Embryonic facial prominence (tissue), 1 donor: ENCODE results near the gene HLA-A.

Experiments
- DNase-seq: peaks from one replicate; pipeline ENCODE4 v3.0.0-alpha.2; 2016; ENCODE audit errors: extremely low spot score

HLA-A gene

DNA sequence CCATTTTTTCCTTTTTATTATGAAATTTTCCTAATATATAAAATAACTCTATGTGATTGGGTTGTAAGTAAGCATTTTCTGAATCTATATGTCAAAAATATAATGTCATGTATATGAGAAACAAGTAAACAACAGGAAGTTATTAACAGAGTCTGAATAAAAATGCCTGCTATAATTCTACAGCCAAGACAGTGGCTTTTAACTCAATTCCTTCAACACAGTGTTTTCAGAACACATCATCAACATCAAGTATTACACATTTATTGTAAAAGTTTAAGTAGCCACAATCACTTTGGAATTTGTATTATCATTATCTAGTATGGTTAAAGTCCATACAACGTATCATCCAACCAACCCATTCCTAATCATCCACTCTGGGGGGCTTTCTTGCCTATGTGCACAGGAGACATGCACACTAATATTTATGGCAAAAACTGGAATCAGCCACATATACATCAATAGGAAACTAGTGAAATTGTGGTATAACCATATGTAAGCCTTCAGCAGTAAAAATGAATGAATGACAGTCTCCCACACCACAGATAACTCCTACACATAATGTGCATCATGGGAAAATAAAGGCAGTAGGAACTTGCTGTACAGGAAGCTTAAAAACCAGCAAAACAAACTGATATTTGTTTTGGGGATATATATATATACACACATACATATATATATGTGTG lies 6.9 kb upstream of the HLA-A start:
- no peak for DNase-seq

DNA sequence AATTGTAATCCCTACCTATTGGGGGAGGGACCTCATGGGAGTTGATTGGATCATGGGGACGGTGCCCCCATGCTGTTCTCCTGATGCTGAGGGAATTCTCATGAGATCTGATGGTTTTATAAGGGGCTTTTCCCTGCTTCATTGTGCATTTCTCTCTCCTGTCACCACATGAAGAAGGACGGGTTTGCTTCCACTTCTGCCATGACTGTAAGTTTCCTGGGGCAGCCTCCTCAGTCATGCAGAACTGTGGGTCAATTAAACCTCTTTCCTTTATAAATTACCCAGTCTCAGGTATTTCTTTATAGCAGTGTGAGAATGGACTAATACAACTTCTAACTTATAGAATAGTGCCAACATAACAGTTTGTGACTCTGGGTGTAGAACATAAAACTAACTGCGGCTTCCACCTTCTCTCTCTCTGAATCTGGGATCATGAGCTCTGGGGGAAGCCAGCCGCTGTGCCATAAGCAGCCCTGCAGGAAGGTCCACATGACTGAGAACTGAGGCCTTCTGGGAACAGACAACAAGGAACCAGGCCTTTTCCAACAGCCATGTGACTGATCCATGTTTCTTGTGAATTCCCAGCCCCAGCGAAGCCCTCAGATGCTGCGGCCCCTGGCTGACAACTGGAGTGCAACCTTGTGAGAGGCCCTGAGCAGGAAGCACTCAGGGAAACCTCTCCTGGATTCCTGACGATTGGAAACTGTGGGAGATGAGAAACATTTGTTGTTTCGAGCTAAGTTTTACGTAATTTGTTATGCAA lies 3.4 kb upstream of the HLA-A start:
- no peak for DNase-seq

DNA sequence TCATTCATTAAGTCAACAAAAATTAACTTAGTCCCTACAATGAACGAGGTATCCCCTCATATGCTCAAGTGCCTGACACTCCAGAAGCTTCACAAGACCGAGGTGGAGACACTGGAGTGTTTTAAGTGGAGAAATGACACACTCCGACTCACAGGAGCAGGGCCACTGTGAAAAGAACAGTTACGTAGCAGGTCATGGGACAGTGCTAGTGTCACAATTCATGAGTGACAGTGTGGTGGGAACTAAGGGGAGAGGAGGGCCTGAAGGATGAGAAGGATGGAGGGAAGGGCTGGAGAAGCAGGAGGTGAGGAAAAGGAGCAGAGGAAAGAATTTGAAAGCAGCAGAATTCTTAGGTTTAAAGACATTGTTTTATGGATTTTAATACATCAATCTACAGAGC lies 1.3 kb upstream of the HLA-A start:
- DNase-seq = no peak

- no peak for DNase-seq
Measured at GRCh38 chr6:29941471-29941870, 861 bp upstream of the HLA-A start.

DNA sequence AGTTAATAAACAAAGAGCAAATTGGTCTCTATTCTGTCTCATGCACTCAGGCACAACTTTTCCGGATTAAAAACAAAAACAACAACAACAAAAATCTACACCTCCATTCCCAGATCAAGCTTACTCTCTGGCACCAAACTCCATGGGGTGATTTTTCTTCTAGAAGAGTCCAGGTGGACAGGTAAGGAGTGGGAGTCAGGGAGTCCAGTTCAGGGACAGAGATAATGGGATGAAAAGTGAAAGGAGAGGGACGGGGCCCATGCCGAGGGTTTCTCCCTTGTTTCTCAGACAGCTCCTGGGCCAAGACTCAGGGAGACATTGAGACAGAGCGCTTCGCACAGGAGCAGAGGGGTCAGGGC lies 437 bp upstream of the HLA-A start:
- DNase-seq = no peak

DNA sequence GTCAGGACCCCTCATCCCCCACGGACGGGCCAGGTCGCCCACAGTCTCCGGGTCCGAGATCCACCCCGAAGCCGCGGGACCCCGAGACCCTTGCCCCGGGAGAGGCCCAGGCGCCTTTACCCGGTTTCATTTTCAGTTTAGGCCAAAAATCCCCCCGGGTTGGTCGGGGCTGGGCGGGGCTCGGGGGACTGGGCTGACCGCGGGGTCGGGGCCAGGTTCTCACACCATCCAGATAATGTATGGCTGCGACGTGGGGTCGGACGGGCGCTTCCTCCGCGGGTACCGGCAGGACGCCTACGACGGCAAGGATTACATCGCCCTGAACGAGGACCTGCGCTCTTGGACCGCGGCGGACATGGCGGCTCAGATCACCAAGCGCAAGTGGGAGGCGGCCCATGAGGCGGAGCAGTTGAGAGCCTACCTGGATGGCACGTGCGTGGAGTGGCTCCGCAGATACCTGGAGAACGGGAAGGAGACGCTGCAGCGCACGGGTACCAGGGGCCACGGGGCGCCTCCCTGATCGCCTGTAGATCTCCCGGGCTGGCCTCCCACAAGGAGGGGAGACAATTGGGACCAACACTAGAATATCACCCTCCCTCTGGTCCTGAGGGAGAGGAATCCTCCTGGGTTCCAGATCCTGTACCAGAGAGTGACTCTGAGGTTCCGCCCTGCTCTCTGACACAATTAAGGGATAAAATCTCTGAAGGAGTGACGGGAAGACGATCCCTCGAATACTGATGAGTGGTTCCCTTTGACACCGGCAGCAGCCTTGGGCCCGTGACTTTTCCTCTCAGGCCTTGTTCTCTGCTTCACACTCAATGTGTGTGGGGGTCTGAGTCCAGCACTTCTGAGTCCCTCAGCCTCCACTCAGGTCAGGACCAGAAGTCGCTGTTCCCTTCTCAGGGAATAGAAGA lies 978 bp downstream of the HLA-A start:
- no peak for DNase-seq

GRCh38 chr6:29945281-29945820 lies 3.0 kb downstream of the HLA-A start:
- no peak for DNase-seq

- DNase-seq = no peak
Measured at GRCh38 chr6:29946223-29947076, 4.1 kb downstream of the HLA-A start.

- no peak for DNase-seq
Measured at GRCh38 chr6:29947077-29947980, 5.0 kb downstream of the HLA-A start.

- no peak for DNase-seq
Measured at GRCh38 chr6:29948277-29948676, 5.9 kb downstream of the HLA-A start.

DNA sequence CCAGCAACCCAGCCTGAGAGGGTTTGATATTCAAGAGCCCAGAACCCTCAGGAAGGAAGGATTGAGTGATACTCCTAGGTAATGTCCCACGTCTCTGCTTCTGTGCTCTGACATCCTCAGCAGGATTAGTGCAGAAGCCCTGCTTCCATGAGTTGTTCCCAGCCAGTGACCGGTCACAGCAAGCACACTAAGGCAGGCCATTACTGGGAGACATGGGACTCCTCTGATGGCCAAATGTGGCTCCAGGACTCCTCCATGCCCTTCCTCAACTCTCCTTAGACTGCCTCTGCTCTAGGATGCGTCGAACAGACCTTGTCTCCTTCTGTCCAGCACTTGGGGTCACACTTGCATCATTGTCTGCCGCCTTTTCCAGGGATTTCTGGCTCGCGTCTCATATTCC lies 7.6 kb downstream of the HLA-A start:
- DNase-seq = no peak

DNA sequence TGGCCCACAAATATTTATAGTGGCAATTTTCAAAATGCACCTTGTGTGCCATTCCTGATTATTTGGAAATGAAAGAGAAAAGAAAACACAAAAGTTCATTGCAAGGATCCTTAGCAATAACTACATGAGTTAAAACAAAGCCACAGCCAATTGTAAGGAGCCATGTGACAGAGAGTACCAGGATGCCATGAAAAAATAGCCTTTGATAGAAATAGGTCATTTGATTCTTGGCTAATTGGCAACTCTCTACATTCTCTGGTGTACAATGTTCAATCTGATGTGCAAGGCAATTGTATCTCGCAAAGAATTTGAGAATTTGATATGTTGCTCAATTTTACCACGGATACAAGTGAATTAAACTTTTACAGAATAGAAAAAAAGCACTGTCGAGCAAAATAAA lies 9.6 kb downstream of the HLA-A start:
- DNase-seq = no peak

- no peak for DNase-seq
Measured at GRCh38 chr6:29953001-29953441, 10.7 kb downstream of the HLA-A start.

DNA sequence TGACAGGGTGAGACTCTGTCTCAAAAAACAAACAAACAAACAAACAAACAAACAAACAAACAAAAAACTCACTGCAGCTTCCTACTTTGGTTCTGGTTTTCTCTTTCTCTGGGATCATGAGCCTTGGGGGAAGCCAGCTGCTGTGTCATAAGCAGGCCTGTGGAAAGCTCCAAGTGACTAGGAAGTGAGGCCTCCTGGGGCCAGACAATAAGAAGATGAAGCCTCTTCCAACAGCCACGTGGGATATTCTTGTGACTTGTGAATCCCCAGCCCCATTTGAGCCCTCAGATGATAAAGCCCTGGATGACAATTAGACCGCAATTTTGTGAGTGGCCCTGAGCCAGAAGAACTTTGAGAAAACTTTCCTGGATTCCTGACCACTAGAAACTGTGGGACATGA lies 11.4 kb downstream of the HLA-A start:
- no peak for DNase-seq

DNA sequence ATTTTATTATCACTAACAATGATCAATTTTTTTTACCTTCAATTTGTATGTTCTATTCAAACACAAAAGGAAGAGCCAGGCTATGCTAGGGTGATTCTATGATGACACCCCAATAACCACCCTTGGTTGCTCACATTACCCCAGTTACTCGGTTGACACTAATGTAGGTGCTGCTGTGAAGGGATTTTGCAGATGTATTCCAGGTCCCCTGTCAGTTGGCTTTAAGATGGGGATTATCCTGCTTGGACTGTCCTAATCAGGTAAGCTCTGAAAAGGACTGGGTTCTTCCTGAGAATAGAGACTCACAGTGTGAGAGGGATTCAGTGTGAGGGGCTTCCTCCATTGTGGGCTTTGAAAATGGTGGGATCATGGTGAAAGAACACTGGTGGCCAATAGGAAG lies 11.9 kb downstream of the HLA-A start:
- DNase-seq = no peak

- no peak for DNase-seq
Measured at GRCh38 chr6:29955783-29956182, 13.5 kb downstream of the HLA-A start.

DNA sequence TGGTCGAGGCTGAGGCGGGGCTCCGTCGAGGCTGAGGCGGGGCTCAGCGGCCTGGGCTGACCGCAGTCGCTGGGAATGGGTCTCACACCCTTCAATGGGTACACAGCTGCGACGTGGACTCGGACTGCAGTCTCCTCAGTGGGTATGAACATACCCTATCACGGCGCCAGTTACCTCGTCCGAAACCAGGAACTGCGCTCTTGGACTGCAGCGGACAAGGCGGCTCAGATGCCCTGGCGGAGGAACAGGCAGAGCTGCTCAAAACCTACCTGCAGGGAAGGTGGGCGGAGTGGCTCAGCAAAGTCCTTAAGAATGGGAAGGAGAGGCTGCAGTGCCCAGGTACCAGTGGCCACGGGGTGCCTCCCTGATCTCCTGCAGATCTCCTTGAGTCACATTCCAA lies 14.2 kb downstream of the HLA-A start:
- DNase-seq = no peak

GRCh38 chr6:29958046-29958445 lies 15.7 kb downstream of the HLA-A start:
- no peak for DNase-seq

DNA sequence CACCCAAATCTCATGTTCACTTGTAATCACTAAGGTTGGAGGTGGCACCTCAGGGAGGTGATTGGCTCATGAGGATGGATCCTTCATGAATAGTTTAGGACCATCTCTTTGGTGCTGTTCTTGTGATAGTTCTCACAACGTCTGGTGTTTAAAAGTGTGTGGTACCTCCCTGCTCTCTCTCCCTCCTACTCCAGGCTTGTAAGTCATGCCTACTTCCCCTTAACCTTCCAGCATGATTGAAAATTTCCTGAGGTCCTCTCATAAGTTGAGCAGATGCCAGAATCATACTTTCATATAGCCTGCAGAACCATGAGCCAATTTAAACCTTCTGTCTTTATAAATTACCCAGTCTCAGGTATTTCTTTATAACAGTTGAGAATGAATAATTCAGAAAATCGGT lies 16.6 kb downstream of the HLA-A start:
- DNase-seq = no peak

DNA sequence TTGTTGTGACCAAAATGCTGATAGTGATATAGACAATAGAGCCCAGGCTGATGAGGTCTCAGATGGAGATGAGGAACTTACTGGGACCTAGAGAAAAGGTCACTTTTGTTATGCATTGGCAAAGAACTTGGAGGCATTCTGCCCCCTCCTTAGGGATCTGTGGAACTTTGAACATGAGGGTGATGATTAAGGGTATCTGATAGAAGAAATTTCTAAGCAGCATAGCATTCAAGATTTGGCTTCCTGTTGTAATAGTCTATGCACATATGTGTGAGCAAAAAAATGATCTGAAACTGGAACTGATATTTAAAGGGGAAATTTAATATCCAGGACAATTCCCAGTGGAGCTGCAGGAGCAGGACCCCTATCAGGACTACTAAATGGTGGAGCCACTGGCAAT lies 17.1 kb downstream of the HLA-A start:
- DNase-seq = no peak
